NCI-H82 treated with DMSO at 0.1 percent for 48 hours (cell line): ENCODE measurements around the gene WDR76.
"Not testable (repeated sequence)": the region's sequence is repeated elsewhere in the genome, so short reads cannot be mapped to it uniquely, and the experiment has no call there.

Experiments used
- DNase-seq: peaks from one replicate; lab custom pipeline; 2025; ENCODE audit not compliant: unreplicated experiment; lab: John Stamatoyannopoulos, UW

WDR76 gene

GRCh38 chr15:43826508-43827341 is at the start of gene WDR76:
Gene WDR76 (plus strand): TSS chr15:43827002. CDS start chr15:43827033, 31 bp downstream.
- DNase-seq: peak; percentile 83

- DNase-seq: peak; percentile 55
These were observed 49.4 kb upstream of the WDR76 start for GRCh38 chr15:43777267-43777914.

GRCh38 chr15:43779016-43779415 is 47.8 kb upstream of the WDR76 start:
- no peak for DNase-seq

GRCh38 chr15:43789409-43789808 is 37.4 kb upstream of the WDR76 start:
- no peak for DNase-seq

GRCh38 chr15:43791993-43792760 is 34.6 kb upstream of the WDR76 start, which contains the start of gene SERF2:
Gene SERF2 (plus strand): TSS chr15:43792320. CDS start chr15:43792377, 57 bp downstream.
- peak; percentile 94 for DNase-seq

GRCh38 chr15:43792761-43793476 is 33.9 kb upstream of the WDR76 start:
- no peak for DNase-seq

GRCh38 chr15:43793647-43794046 is 33.2 kb upstream of the WDR76 start:
- DNase-seq: no peak

- no peak for DNase-seq
These were observed 32.3 kb upstream of the WDR76 start for GRCh38 chr15:43794269-43795037.

GRCh38 chr15:43795197-43795596 is 31.6 kb upstream of the WDR76 start:
- DNase-seq: no peak

GRCh38 chr15:43795997-43796396 is 30.8 kb upstream of the WDR76 start:
- no peak for DNase-seq

- DNase-seq: no peak
These were observed 30.2 kb upstream of the WDR76 start for GRCh38 chr15:43796566-43796965.

GRCh38 chr15:43799209-43799944 is 27.4 kb upstream of the WDR76 start:
- peak; percentile 48 for DNase-seq

- no peak for DNase-seq
These were observed 26.9 kb upstream of the WDR76 start, which contains the start of gene SERINC4 for GRCh38 chr15:43799945-43800285. Gene SERINC4 (minus strand): TSS chr15:43800220. CDS start chr15:43799986, 234 bp downstream.

GRCh38 chr15:43800286-43801141 is 26.3 kb upstream of the WDR76 start, which contains the start of gene HYPK:
Gene HYPK (plus strand): TSS chr15:43800599. CDS start chr15:43800623, 24 bp downstream.
- peak; percentile 96 for DNase-seq

GRCh38 chr15:43802676-43803075 is 24.1 kb upstream of the WDR76 start:
- not testable (repeated sequence) for DNase-seq

GRCh38 chr15:43808435-43808950 is 18.3 kb upstream of the WDR76 start:
- DNase-seq: no peak

- DNase-seq: no peak
These were observed 17.7 kb upstream of the WDR76 start for GRCh38 chr15:43808960-43809678.
